GM18517 (cell line): ENCODE data around the gene HSPA1L.

ENCODE experiments used
- ATAC-seq: cut with Tn5 transposase; IDR thresholded peaks from one replicate; pipeline ENCODE4 v1.9.1; 2021; ENCODE audit warnings: mild to moderate bottlenecking, moderate library complexity; ENCODE audit not compliant: unreplicated experiment

The HSPA1L gene

GRCh38 chr6:31767096-31767645 is 47.9 kb downstream of the HSPA1L start:
- no peak for ATAC-seq

- no peak for ATAC-seq
These were observed 48.9 kb downstream of the HSPA1L start for GRCh38 chr6:31765910-31766794.

GRCh38 chr6:31765559-31765909 is 49.5 kb downstream of the HSPA1L start:
- ATAC-seq: no peak

- ATAC-seq: no peak
These were observed 50.9 kb downstream of the HSPA1L start for GRCh38 chr6:31764198-31764597.

GRCh38 chr6:31763619-31763940 is 51.5 kb downstream of the HSPA1L start:
- ATAC-seq: no peak

GRCh38 chr6:31762878-31763618 is 52.0 kb downstream of the HSPA1L start:
- no peak for ATAC-seq

- ATAC-seq: no peak
These were observed 52.7 kb downstream of the HSPA1L start, which contains the start of gene SAPCD1 for GRCh38 chr6:31762356-31762755. Gene SAPCD1 (plus strand): TSS chr6:31762656. CDS start chr6:31763055, 399 bp downstream.

GRCh38 chr6:31761343-31761742 is 53.7 kb downstream of the HSPA1L start:
- no peak for ATAC-seq

- ATAC-seq: no peak
These were observed 54.3 kb downstream of the HSPA1L start for GRCh38 chr6:31760790-31761189.
